ENCODE data around the gene ANKRD53.

- TF ChIP-seq POLR2AphosphoS5 (IDR thresholded peaks at IDR 0.05; ENCODE audit: low read depth, low read length) (no peak), POLR2A (IDR thresholded peaks at IDR 0.05; ENCODE audit: low read depth, low read length) (no peak), TAF1 (IDR thresholded peaks at IDR 0.05; ENCODE audit: low read depth, low read length) (no peak)
These were observed 23.5 kb upstream of the ANKRD53 start for GRCh38 chr2:70954886-70955285.

Measured in GM12891 (cell line).